Lower leg skin (tissue), 4 donors: ENCODE results near the gene KHK. TPM values are rescaled to one million over a fixed set of nuclear protein-coding genes. Genes with fewer than 3 reads are reported as not detected.

Experiments
- DNase-seq, 2 donors: peaks; one replicate each; pipeline ENCODE4 v3.0.0-alpha.2; 2019; ENCODE audit warnings: low spot score in 2 of 2
- H3K4me3 ChIP-seq: fragments of 200-600 bp; sonication (generic); 2 replicates; pipeline ENCODE4 v1.5.1; 2017; ENCODE audit warnings: mild to moderate bottlenecking, low read depth; ENCODE audit not compliant: poor library complexity, severe bottlenecking
- CTCF ChIP-seq, 3 donors: fragments of 450-650 bp; IDR thresholded peaks; one replicate each; pipeline ENCODE4 v1.5.1; 2016; ENCODE audit warnings: antibody characterized with exemption in 3 of 3, mild to moderate bottlenecking in 3 of 3, moderate library complexity in 2 of 3
- POLR2A ChIP-seq, 2 donors: fragments of 450-650 bp; IDR thresholded peaks; one replicate each; pipeline ENCODE4 v1.6.1; 2016 to 2017; ENCODE audit warnings: antibody characterized with exemption in 2 of 2, mild to moderate bottlenecking in 1 of 2, moderate library complexity in 1 of 2
- WGBS, 2 donors: methylation state at CpG; one replicate each; pipeline ENCODE4 v1.1.5; 2018; 5-methylcytosine and 5-hydroxymethylcytosine counted together
- intact Hi-C: fragments of 100-400 bp; cut with DNase I; formaldehyde crosslinking; loops from one replicate; pipeline ENCODE4 v1.15.0; 2023; ENCODE audit warnings: low total_unique reads
- total RNA-seq, 4 donors: library from RNA; depleted of rRNA; stranded (reverse); fragments of >200 nt; gene quantifications; one replicate each; pipeline ENCODE4 v1.1.0, GENCODE V29; 2016

Gene KHK
- total RNA-seq, 4 donors from 2014 or later: 2.5 to 10.4 (median 3.3) TPM

DNA sequence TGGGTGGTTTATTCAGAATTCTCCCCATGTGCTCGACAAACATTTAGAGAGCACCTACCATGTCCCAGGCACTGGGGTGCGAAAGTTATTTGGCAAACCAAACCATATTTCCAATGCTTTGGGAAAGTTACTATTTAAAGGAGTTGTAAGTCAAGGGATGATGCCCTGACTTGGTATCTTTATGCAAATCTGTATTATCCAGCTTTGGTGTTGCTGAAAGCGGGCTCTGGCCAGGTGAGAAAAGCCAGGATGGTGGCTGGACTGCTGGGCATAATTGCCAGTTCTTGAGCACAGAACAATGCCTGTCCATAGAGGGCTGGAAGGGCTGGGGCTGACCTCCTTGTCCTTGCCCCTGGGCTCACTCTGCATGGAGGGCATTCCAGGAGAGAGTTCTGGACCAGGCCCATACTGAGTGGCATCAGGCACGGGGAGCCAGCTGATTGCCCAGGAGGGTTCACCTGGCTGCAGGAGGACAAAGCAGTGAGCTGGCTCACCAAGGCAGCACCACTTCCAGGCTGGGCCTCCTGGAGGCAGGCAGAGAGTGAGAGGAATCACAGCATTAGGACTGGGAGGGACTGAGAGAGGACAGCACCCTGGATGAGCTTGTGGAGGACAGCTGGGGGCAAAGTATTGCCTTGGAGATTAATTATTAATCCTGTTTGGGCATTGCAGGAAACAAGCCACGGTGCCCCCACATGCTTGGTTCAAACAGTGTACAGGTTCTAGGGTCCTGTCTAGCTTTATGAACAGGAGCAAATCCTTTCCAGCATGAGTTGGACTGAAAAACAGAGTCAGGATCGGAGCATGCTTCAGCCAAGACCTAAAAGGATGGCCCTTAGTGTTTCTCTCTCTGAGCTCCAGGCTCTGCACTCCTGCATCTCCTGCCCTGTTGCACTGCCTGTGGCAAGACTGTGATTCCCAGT lies 7.1 kb downstream of the KHK start:
- WGBS, 2 donors: 86 to 88% methylated on average over 6 of the region's 6 CpGs
- DNase-seq: no peak
- intact Hi-C loops: no loop called here
- H3K4me3 ChIP-seq: no peak overlapping the region
- TF ChIP-seq CTCF (IDR thresholded peaks at IDR 0.05) (no peak), POLR2A (IDR thresholded peaks at IDR 0.05) (no peak)

- H3K4me3 ChIP-seq: no peak overlapping the region
- WGBS, 2 donors: 94 to 95% methylated on average over 24 of the region's 24 CpGs
- intact Hi-C loops: no loop called here
- DNase-seq: no peak
- TF ChIP-seq POLR2A (IDR thresholded peaks at IDR 0.05) (no peak), CTCF (IDR thresholded peaks at IDR 0.05) (no peak)
These were observed 7.9 kb downstream of the KHK start for GRCh38 chr2:27094353-27094984.

DNA sequence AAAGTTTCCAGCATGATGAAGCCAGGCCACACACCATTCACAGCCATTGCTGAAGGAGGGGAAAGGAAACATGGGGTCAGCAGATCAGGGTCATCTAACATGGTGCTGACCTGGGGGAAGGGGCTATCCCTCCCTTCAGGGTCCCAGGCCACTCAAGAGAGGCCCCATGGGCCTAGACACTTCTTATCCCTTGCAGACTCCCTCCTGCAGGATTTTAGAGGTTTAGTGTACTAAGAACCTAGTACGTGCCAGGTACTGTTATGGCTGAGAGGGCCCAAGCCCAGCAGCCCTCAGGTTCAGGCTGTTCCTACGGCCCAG lies 8.8 kb downstream of the KHK start:
- TF ChIP-seq POLR2A (IDR thresholded peaks at IDR 0.05): no peak
- TF ChIP-seq CTCF (IDR thresholded peaks at IDR 0.05): no peak
- intact Hi-C loops: no loop called here
- no peak overlapping the region for H3K4me3 ChIP-seq
- DNase-seq: no peak
- WGBS, 2 donors: 90 to 97% methylated on average over 2 of the region's 2 CpGs

DNA sequence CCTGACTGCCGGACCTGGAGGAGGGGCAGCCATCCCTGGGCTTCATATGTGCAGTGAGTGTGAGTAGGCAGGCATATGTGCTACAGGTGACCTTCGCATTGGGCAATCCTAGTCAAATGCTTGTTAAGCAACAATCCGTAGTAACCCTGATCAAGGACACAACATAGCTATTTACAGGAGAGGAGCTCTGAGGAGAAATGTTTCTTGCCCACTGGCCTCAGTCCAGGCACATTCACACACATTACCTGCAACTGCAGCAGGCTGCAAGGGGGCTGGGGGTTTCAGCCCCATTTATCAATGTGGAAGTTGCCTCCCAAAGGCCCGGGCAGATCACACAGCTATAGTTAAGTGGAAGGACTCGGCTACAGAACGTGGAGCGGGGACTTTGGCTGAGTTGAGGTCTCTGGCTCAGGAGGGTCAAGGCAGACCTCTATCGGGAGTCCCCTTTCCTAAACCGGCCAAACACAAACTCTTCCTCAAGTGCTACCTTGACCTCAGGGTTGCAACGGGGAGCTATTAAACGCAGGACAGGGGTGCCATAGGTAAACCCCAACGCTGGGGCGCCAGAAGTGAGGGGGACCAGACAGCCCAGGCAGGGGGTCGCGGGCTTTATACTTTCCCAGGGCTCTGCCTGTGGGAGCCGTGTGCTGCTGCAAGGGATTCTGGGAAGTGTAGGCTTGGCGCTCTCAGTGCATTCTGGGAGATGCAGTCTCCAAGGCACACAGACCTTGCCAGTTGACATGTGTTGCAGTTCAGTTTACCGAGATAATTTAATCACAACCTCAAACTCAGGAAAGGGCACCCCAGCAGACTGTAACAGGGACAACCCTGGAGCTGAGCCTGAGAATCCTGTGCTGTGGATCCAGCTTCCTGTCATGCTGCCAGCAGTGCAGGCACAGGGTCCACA lies 9.4 kb downstream of the KHK start:
- no peak for DNase-seq
- TF ChIP-seq CTCF (IDR thresholded peaks at IDR 0.05) (no peak), POLR2A (IDR thresholded peaks at IDR 0.05) (no peak)
- H3K4me3 ChIP-seq: no peak overlapping the region
- WGBS, 2 donors: 29 to 39% methylated on average over 15 to 18 of the region's 18 CpGs
- intact Hi-C loops: no loop called here

- no peak for DNase-seq
- TF ChIP-seq POLR2A (IDR thresholded peaks at IDR 0.05) (no peak), CTCF (IDR thresholded peaks at IDR 0.05) (no peak)
- no peak overlapping the region for H3K4me3 ChIP-seq
- WGBS, 2 donors: 69 to 74% methylated on average over 3 of the region's 3 CpGs
- intact Hi-C loops: no loop called here
These were observed 10.3 kb downstream of the KHK start for GRCh38 chr2:27096748-27097297.
